Measurements from ENCODE around the gene PYGM.

PYGM gene

GRCh38 chr11:64752175-64752970, 7.4 kb downstream of the PYGM start:
- DNase-seq = no peak

GRCh38 chr11:64751580-64751979, 8.2 kb downstream of the PYGM start:
- DNase-seq = no peak

- no peak for DNase-seq
Observed at GRCh38 chr11:64751136-64751535, 8.6 kb downstream of the PYGM start.

- DNase-seq = peak; percentile 45
Observed at GRCh38 chr11:64750361-64751054, 9.3 kb downstream of the PYGM start.

GRCh38 chr11:64747961-64748665, 11.7 kb downstream of the PYGM start:
- DNase-seq = no peak

GRCh38 chr11:64746486-64746885, 13.3 kb downstream of the PYGM start:
- DNase-seq = no peak

- peak; percentile 85 for DNase-seq
Observed at GRCh38 chr11:64745521-64746328, 14.0 kb downstream of the PYGM start.

- peak; percentile 90 for DNase-seq
Observed at GRCh38 chr11:64745189-64745520, 14.6 kb downstream of the PYGM start.

- DNase-seq = no peak
Observed at GRCh38 chr11:64744544-64745188, 15.1 kb downstream of the PYGM start.

- peak; percentile 88 for DNase-seq
Observed at GRCh38 chr11:64743591-64744543, 15.9 kb downstream of the PYGM start, which contains the start of gene RASGRP2. Gene RASGRP2, minus strand, starts transcription at chr11:64744142. Its CDS starts 1,276 bp downstream, at chr11:64742866.

GRCh38 chr11:64742889-64743590, 16.7 kb downstream of the PYGM start:
- DNase-seq = peak; percentile 76

GRCh38 chr11:64742087-64742888, 17.5 kb downstream of the PYGM start:
- DNase-seq = no peak

GRCh38 chr11:64741375-64742086, 18.2 kb downstream of the PYGM start:
- DNase-seq = no peak

GRCh38 chr11:64739871-64740270, 19.9 kb downstream of the PYGM start:
- no peak for DNase-seq

GRCh38 chr11:64736654-64737053, 23.1 kb downstream of the PYGM start:
- DNase-seq = no peak

- no peak for DNase-seq
Observed at GRCh38 chr11:64735725-64736259, 24.0 kb downstream of the PYGM start.

- no peak for DNase-seq
Observed at GRCh38 chr11:64734811-64735724, 24.7 kb downstream of the PYGM start.
